SK-N-MC (cell line): ENCODE measurements around the gene ASTN2.

Experiments used
- EZH2 ChIP-seq: fragments of 200-600 bp; sonication (generic); IDR thresholded peaks from one replicate; pipeline ENCODE4 v1.6.1; 2017; ENCODE audit warnings: antibody characterized with exemption
- POLR2AphosphoS5 ChIP-seq: IDR thresholded peaks from 2 replicates; pipeline ENCODE4 v1.6.1; 2012; ENCODE audit warnings: mild to moderate bottlenecking, low read depth, low read length, borderline replicate concordance

- TF ChIP-seq POLR2AphosphoS5 (no peak), EZH2 (no peak)
These were observed 80.8 kb downstream of the ASTN2 start for GRCh38 chr9:117334101-117334500.
